Measurements from ENCODE around the gene LYRM1.
"Not testable (repeated sequence)": the region's sequence is repeated elsewhere in the genome, so short reads cannot be mapped to it uniquely, and the experiment has no call there.

Gene LYRM1

DNA sequence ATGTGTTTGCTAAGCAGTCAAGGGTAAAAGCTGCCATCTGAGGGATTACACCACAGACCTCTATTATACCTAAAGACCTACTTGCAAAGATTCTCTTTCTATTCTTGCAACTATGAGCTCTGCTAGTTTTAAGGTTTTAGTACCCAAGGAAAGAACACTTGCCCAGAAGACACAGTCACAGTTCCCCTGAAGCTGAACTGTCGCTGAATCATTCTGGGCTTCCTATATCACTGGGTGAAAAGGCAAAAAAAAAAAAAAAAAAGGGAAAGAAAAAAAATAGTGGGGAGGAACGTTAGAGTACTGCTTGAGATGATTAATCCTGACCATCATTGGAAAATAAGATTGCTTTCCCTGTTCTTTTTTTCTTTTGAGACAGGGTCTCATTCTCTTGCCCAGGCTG is 37.9 kb downstream of the LYRM1 start:
- in situ Hi-C loops (cut with MboI; ENCODE audit: low sequenced_read_pairs, unreplicated experiment): no loop called here
- no peak for DNase-seq (ENCODE audit: low spot score)

DNA sequence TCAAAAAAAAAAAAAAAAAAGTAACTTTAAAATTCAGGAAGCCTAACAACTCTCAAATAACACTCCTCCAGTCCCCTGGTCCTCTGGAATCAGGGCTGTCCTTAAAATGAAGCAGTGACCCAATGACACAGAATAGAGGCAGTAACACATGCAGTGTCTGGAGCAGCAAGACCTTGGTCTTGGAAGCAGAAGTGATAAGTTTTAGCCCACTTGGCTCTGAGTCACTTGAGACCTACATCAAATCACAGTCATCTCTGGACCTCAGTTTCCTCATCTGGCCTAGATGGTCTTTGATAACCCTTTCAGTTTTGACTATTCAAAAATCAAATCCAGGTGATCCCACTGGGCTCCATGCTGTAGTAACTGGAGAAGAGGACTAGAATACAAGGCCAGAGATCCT is 39.0 kb downstream of the LYRM1 start:
- in situ Hi-C loops (cut with MboI; ENCODE audit: low sequenced_read_pairs, unreplicated experiment): no loop called here
- TF ChIP-seq, protein P1, sequence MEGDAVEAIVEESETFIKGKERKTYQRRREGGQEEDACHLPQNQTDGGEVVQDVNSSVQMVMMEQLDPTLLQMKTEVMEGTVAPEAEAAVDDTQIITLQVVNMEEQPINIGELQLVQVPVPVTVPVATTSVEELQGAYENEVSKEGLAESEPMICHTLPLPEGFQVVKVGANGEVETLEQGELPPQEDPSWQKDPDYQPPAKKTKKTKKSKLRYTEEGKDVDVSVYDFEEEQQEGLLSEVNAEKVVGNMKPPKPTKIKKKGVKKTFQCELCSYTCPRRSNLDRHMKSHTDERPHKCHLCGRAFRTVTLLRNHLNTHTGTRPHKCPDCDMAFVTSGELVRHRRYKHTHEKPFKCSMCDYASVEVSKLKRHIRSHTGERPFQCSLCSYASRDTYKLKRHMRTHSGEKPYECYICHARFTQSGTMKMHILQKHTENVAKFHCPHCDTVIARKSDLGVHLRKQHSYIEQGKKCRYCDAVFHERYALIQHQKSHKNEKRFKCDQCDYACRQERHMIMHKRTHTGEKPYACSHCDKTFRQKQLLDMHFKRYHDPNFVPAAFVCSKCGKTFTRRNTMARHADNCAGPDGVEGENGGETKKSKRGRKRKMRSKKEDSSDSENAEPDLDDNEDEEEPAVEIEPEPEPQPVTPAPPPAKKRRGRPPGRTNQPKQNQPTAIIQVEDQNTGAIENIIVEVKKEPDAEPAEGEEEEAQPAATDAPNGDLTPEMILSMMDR (IDR thresholded peaks at IDR 0.05; ENCODE audit: borderline replicate concordance, control extremely low read depth, extremely low read depth, insufficient read depth, missing control alignments): no peak
- no peak for DNase-seq (ENCODE audit: low spot score)

More for the DNA sequence above, 37.9 kb downstream of the LYRM1 start:
- TF ChIP-seq, protein P1 (IDR thresholded peaks at IDR 0.05; ENCODE audit: borderline replicate concordance, control extremely low read depth, extremely low read depth, insufficient read depth, missing control alignments): no peak

DNA sequence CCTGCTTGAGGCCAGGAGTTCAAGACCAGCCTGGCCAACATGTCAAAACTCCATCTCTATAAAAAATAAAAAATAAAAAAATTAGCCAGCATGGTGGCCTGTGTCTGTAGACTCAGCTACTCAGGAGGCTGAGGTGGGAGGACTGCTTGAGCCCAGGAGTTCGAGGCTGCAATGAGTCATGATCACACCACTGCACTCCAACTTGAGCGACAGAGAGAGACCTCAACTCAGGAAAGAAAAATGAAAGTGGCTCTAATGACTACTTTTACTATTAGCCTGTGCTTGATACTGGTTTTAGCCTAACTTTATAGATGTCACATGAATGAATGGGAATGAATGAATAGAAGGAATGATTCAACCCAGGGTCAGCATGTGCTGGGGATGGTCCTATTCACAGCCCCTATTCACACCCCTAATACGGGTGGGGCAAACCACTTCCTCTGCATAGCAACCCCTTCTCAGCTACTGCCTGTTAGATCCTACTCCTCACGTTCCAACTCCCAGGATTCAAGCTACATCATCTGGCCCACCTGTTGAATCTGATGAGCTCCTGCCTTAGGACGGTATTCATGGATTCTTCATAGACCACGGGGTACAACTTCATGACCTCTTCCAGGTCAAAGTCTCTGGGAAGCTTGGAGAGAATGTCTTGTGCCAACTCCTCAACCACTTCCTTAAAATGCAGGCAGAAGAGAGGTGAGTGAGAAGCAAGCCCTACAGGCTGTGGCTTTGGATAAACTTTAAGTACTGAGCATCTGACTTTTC is 40.5 kb downstream of the LYRM1 start:
- TF ChIP-seq, protein P1 (IDR thresholded peaks at IDR 0.05; ENCODE audit: borderline replicate concordance, control extremely low read depth, extremely low read depth, insufficient read depth, missing control alignments): no peak
- in situ Hi-C loops (cut with MboI; ENCODE audit: low sequenced_read_pairs, unreplicated experiment): no loop called here
- DNase-seq (ENCODE audit: low spot score): no peak

DNA sequence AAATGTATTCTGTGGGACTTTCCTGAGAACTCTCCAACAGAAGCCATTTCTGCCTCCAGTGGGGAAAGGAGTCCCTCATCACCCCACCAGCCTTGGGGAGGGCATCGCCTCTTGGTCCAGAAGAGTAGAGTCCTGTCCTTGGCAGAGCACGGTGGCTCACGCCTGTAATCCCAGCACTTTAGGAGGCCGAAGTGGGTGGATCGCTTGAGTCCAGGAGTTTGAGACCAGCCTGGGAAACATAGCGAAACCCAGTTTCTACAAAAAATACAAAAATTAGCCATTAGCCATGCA is 41.0 kb downstream of the LYRM1 start:
- no peak for DNase-seq (ENCODE audit: low spot score)
- in situ Hi-C loops (cut with MboI; ENCODE audit: low sequenced_read_pairs, unreplicated experiment): no loop called here
- TF ChIP-seq, protein P1 (IDR thresholded peaks at IDR 0.05; ENCODE audit: borderline replicate concordance, control extremely low read depth, extremely low read depth, insufficient read depth, missing control alignments): no peak

DNA sequence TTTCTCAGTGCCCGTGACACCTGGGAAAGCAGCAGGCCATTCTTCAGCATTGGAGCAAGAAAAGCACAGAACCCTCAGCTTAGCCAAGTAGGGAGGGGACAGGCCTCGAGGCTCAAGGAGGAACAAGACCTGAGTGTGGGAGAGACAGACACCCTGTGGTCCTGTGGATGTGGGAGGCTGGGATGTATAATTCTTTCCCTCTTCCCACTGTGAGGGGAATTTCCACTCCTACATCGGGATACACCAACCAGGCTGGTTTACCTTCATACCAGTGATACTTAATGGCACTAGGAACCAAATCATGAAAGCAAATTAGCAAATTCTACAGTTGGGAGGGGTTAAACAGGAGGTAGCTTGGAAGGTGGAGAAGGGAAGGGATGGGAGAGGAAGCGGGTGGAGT is 41.7 kb downstream of the LYRM1 start:
- in situ Hi-C loops (cut with MboI; ENCODE audit: low sequenced_read_pairs, unreplicated experiment): no loop called here
- DNase-seq (ENCODE audit: low spot score): no peak
- TF ChIP-seq, protein P1 (IDR thresholded peaks at IDR 0.05; ENCODE audit: borderline replicate concordance, control extremely low read depth, extremely low read depth, insufficient read depth, missing control alignments): no peak

DNA sequence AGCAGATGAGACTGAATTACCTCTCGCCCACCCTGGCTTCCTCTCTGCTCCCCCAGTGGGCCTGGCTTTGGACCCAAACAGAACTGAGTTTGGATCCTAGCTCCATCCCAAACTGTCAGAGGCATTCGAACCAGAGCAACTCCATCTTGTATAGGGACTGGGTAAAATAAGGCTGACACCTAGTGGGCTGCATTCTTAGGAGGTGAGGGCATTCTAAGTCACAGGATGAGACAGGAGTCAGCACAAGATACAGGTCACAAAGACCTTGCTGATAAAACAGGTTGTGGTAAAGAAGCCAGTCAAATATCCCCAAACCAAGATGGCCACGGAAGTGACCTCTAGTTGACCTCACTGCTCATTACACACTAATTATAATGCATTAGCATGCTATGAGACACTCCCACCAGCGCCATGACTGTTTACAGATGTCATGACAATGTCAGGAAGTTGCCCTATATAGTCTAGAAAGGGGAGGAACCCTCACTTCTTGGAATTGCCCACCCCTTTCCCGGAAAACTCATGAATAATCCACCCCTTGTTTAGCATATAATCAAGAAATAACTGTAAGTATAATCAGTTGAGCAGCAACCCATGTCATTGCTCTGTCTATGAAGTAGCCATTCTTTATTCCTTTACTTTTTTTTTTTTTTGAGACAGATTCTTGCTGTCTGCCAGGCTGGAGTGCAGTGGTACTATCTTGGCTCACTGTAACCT is 44.4 kb downstream of the LYRM1 start:
- TF ChIP-seq, protein P1 (IDR thresholded peaks at IDR 0.05; ENCODE audit: borderline replicate concordance, control extremely low read depth, extremely low read depth, insufficient read depth, missing control alignments): no peak
- in situ Hi-C loops (cut with MboI; ENCODE audit: low sequenced_read_pairs, unreplicated experiment): no loop called here
- no peak for DNase-seq (ENCODE audit: low spot score)

DNA sequence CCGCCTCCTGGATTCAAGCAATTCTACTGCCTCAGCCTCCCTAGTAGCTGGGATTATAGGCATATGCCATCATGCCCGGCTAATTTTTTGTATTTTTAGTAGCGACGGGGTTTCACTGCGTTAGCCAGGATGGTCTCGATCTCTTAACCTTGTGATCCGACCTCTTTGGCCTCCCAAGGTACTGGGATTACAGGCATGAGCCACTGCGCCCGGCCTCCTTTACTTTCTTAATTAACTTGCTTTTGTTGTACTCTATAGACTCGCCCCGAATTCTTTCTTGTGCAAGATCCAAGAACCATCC is 45.0 kb downstream of the LYRM1 start:
- DNase-seq (ENCODE audit: low spot score); in situ Hi-C loops (cut with MboI; ENCODE audit: low sequenced_read_pairs, unreplicated experiment): not testable (repeated sequence)
